ENCODE measurements around the gene SFTA2.
"Not testable (repeated sequence)": the region's sequence is repeated elsewhere in the genome, so short reads cannot be mapped to it uniquely, and the experiment has no call there.

The SFTA2 gene

GRCh38 chr6:30931969-30932645 lies at the start of gene SFTA2:
Gene SFTA2 (minus strand): TSS chr6:30932170. CDS start chr6:30932096, 74 bp downstream.
- no peak for DNase-seq

- DNase-seq, result no peak
These were observed 47.7 kb upstream of the SFTA2 start for GRCh38 chr6:30979690-30980089.

- DNase-seq, result no peak
These were observed 47.2 kb upstream of the SFTA2 start for GRCh38 chr6:30979141-30979540.

GRCh38 chr6:30974490-30975252 lies 42.7 kb upstream of the SFTA2 start:
- DNase-seq, result no peak

- DNase-seq, result no peak
These were observed 40.8 kb upstream of the SFTA2 start for GRCh38 chr6:30972816-30973215.

- no peak for DNase-seq
These were observed 39.0 kb upstream of the SFTA2 start for GRCh38 chr6:30970946-30971345.

GRCh38 chr6:30969171-30969570 lies 37.2 kb upstream of the SFTA2 start:
- DNase-seq, result not testable (repeated sequence)

GRCh38 chr6:30966154-30966553 lies 34.2 kb upstream of the SFTA2 start:
- no peak for DNase-seq

GRCh38 chr6:30965140-30965601 lies 33.2 kb upstream of the SFTA2 start:
- no peak for DNase-seq

- no peak for DNase-seq
These were observed 32.1 kb upstream of the SFTA2 start for GRCh38 chr6:30964075-30964474.

- no peak for DNase-seq
These were observed 31.7 kb upstream of the SFTA2 start for GRCh38 chr6:30963641-30964040.

GRCh38 chr6:30962716-30963115 lies 30.7 kb upstream of the SFTA2 start:
- DNase-seq, result no peak

GRCh38 chr6:30960907-30961673 lies 29.1 kb upstream of the SFTA2 start:
- DNase-seq, result no peak

- no peak for DNase-seq
These were observed 25.7 kb upstream of the SFTA2 start for GRCh38 chr6:30957716-30958115.

GRCh38 chr6:30955367-30956042 lies 23.5 kb upstream of the SFTA2 start:
- DNase-seq, result peak; percentile 38 to 46

GRCh38 chr6:30954631-30955366 lies 22.8 kb upstream of the SFTA2 start:
- DNase-seq, result no peak

GRCh38 chr6:30951907-30952469 lies 20.0 kb upstream of the SFTA2 start:
- no peak for DNase-seq

- DNase-seq, result no peak
These were observed 16.8 kb upstream of the SFTA2 start for GRCh38 chr6:30948811-30949210.

GRCh38 chr6:30947231-30947630 lies 15.3 kb upstream of the SFTA2 start:
- DNase-seq, result no peak

- no peak for DNase-seq
These were observed 13.3 kb upstream of the SFTA2 start for GRCh38 chr6:30945281-30945680.

- DNase-seq, result no peak
These were observed 12.1 kb upstream of the SFTA2 start for GRCh38 chr6:30944051-30944450.

Measured in bone marrow (tissue), 2 donors.